HG03103 (cell line): ENCODE results near the gene FGF2.
A peak's percentile ranks its signal among the peaks of the same experiment; 100 is the strongest.
"Not testable (repeated sequence)": the region's sequence is repeated elsewhere in the genome, so short reads cannot be mapped to it uniquely, and the experiment has no call there.

Source experiments
- ATAC-seq: cut with Tn5 transposase; IDR thresholded peaks from one replicate; pipeline ENCODE4 v1.9.1; 2021; ENCODE audit warnings: low read depth; ENCODE audit not compliant: unreplicated experiment

FGF2 gene

GRCh38 chr4:122826553-122827257 is at the start of gene FGF2:
Gene FGF2, plus strand, starts transcription at chr4:122826831. Its CDS starts 344 bp downstream, at chr4:122827175.
- peak; percentile 15 for ATAC-seq

- no peak for ATAC-seq
These were observed 49.7 kb upstream of the FGF2 start for GRCh38 chr4:122776916-122777315.

- ATAC-seq = no peak
These were observed 48.6 kb upstream of the FGF2 start for GRCh38 chr4:122777846-122778673.

GRCh38 chr4:122781486-122781885 is 45.1 kb upstream of the FGF2 start:
- no peak for ATAC-seq

- no peak for ATAC-seq
These were observed 43.1 kb upstream of the FGF2 start for GRCh38 chr4:122783301-122784215.

- ATAC-seq = no peak
These were observed 42.4 kb upstream of the FGF2 start for GRCh38 chr4:122784261-122784660.

- no peak for ATAC-seq
These were observed 41.5 kb upstream of the FGF2 start for GRCh38 chr4:122785099-122785498.

- not testable (repeated sequence) for ATAC-seq
These were observed 40.3 kb upstream of the FGF2 start for GRCh38 chr4:122786296-122786695.

GRCh38 chr4:122786920-122787319 is 39.7 kb upstream of the FGF2 start:
- not testable (repeated sequence) for ATAC-seq

GRCh38 chr4:122787940-122788339 is 38.7 kb upstream of the FGF2 start:
- ATAC-seq = no peak

GRCh38 chr4:122788935-122789334 is 37.7 kb upstream of the FGF2 start:
- no peak for ATAC-seq

GRCh38 chr4:122793811-122794210 is 32.8 kb upstream of the FGF2 start:
- no peak for ATAC-seq

- ATAC-seq = no peak
These were observed 29.7 kb upstream of the FGF2 start for GRCh38 chr4:122796801-122797404.

- no peak for ATAC-seq
These were observed 29.1 kb upstream of the FGF2 start for GRCh38 chr4:122797405-122798094.

- no peak for ATAC-seq
These were observed 28.5 kb upstream of the FGF2 start for GRCh38 chr4:122798101-122798500.

GRCh38 chr4:122798917-122799316 is 27.7 kb upstream of the FGF2 start:
- ATAC-seq = no peak

- ATAC-seq = no peak
These were observed 22.8 kb upstream of the FGF2 start for GRCh38 chr4:122803788-122804208.

- ATAC-seq = no peak
These were observed 19.5 kb upstream of the FGF2 start for GRCh38 chr4:122806981-122807679.

- no peak for ATAC-seq
These were observed 16.0 kb upstream of the FGF2 start for GRCh38 chr4:122810669-122811068.
